Epithelial cell of prostate (primary cell): ENCODE results near the gene PCDHA5.
"Not testable (repeated sequence)": the region's sequence is repeated elsewhere in the genome, so short reads cannot be mapped to it uniquely, and the experiment has no call there.

Experiments used
- DNase-seq: peaks from one replicate; pipeline ENCODE4 v3.0.0-alpha.2; 2011; ENCODE audit warnings: low read depth, low spot score
- H3K27ac ChIP-seq: fragments of 450-650 bp; 2 replicates; pipeline ENCODE4 v1.5.1; 2017; ENCODE audit warnings: mild to moderate bottlenecking

PCDHA5 gene

GRCh38 chr5:140821375-140822280 lies at the start of gene PCDHA5:
PCDHA5 (plus strand) TSS chr5:140821613.
- no peak within 1 kb of the TSS for H3K27ac ChIP-seq
- DNase-seq, result no peak

- no peak overlapping the region for H3K27ac ChIP-seq
- DNase-seq, result no peak
Observed at GRCh38 chr5:140780512-140780911, 40.9 kb upstream of the PCDHA5 start.

- DNase-seq, result no peak
- H3K27ac ChIP-seq, result no peak within 1 kb of the TSS
Observed at GRCh38 chr5:140785905-140786686, 35.3 kb upstream of the PCDHA5 start, which contains the start of gene PCDHA1. PCDHA1 (plus strand) TSS chr5:140786140.

GRCh38 chr5:140787422-140787821 lies 34.0 kb upstream of the PCDHA5 start:
- DNase-seq, H3K27ac ChIP-seq: not testable (repeated sequence)

- H3K27ac ChIP-seq, result not testable (repeated sequence)
Observed at GRCh38 chr5:140787849-140788504, 33.4 kb upstream of the PCDHA5 start.

GRCh38 chr5:140791089-140791488 lies 30.3 kb upstream of the PCDHA5 start:
- DNase-seq, result no peak
- no peak overlapping the region for H3K27ac ChIP-seq

More at GRCh38 chr5:140787849-140788504, 33.4 kb upstream of the PCDHA5 start:
- DNase-seq, result not testable (repeated sequence)

GRCh38 chr5:140794595-140795258 lies 26.7 kb upstream of the PCDHA5 start, which contains the start of gene PCDHA2:
PCDHA2 (plus strand) TSS chr5:140794852.
- H3K27ac ChIP-seq, result no peak within 1 kb of the TSS
- DNase-seq, result no peak

GRCh38 chr5:140795259-140795641 lies 26.2 kb upstream of the PCDHA5 start:
- no peak overlapping the region for H3K27ac ChIP-seq
- no peak for DNase-seq

GRCh38 chr5:140796072-140796717 lies 25.2 kb upstream of the PCDHA5 start:
- DNase-seq, H3K27ac ChIP-seq: not testable (repeated sequence)

GRCh38 chr5:140796718-140797095 lies 24.7 kb upstream of the PCDHA5 start:
- DNase-seq, result no peak
- H3K27ac ChIP-seq, result no peak overlapping the region

GRCh38 chr5:140800816-140801493 lies 20.5 kb upstream of the PCDHA5 start, which contains the start of gene PCDHA3:
PCDHA3 (plus strand) TSS chr5:140801057.
- H3K27ac ChIP-seq, result no peak within 1 kb of the TSS
- no peak for DNase-seq

- no peak for DNase-seq
- H3K27ac ChIP-seq, result no peak overlapping the region
Observed at GRCh38 chr5:140801494-140801841, 19.9 kb upstream of the PCDHA5 start.

- not testable (repeated sequence) for DNase-seq, H3K27ac ChIP-seq
Observed at GRCh38 chr5:140802381-140802780, 19.0 kb upstream of the PCDHA5 start.

- no peak overlapping the region for H3K27ac ChIP-seq
- DNase-seq, result no peak
Observed at GRCh38 chr5:140802781-140803271, 18.6 kb upstream of the PCDHA5 start.

GRCh38 chr5:140806834-140807775 lies 14.3 kb upstream of the PCDHA5 start, which contains the start of gene PCDHA4:
PCDHA4 (plus strand) TSS chr5:140807068.
- no peak for DNase-seq
- no peak within 1 kb of the TSS for H3K27ac ChIP-seq

GRCh38 chr5:140808241-140808888 lies 13.0 kb upstream of the PCDHA5 start:
- not testable (repeated sequence) for H3K27ac ChIP-seq

GRCh38 chr5:140808889-140809291 lies 12.5 kb upstream of the PCDHA5 start:
- no peak overlapping the region for H3K27ac ChIP-seq
- no peak for DNase-seq

More at GRCh38 chr5:140808241-140808888, 13.0 kb upstream of the PCDHA5 start:
- not testable (repeated sequence) for DNase-seq
